Ectodermal cell (in vitro differentiated cells): ENCODE data around the gene CADM2.

ENCODE experiments used
- H3K27ac ChIP-seq: 2 replicates; pipeline ENCODE4 v1.7.0; 2013; ENCODE audit warnings: mild to moderate bottlenecking, low read depth, low read length; ENCODE audit not compliant: insufficient read depth, poor library complexity, severe bottlenecking
- H3K27me3 ChIP-seq: 2 replicates; pipeline ENCODE4 v1.7.0; 2013; ENCODE audit warnings: mild to moderate bottlenecking, low read length; ENCODE audit not compliant: insufficient read depth, control insufficient read depth, poor library complexity, severe bottlenecking
- H3K36me3 ChIP-seq: one replicate; pipeline ENCODE4 v1.7.0; 2013; ENCODE audit warnings: low read length; ENCODE audit not compliant: control insufficient read depth, insufficient read depth
- H3K4me1 ChIP-seq: one replicate; pipeline ENCODE4 v1.7.0; 2013; ENCODE audit warnings: low read length; ENCODE audit not compliant: control insufficient read depth, insufficient read depth
- H3K4me3 ChIP-seq: 2 replicates; pipeline ENCODE4 v1.7.0; 2013; ENCODE audit warnings: low read depth, low read length, control low read depth; ENCODE audit not compliant: insufficient read depth
- H3K9me3 ChIP-seq: 2 replicates; pipeline ENCODE4 v1.7.0; 2013; ENCODE audit warnings: mild to moderate bottlenecking, low read length, moderate library complexity; ENCODE audit not compliant: control insufficient read depth
- WGBS, 2 experiments: methylation state at CpG; one replicate each; pipeline ENCODE4 v1.1.7; 2013; ENCODE audit warnings: missing lambda C conversion rate in 2 of 2; 5-methylcytosine and 5-hydroxymethylcytosine counted together

Gene CADM2

GRCh38 chr3:85474241-85474640, 515.5 kb downstream of the CADM2 start:
- WGBS, 2 experiments = 79 to 89% methylated on average over 4 of the region's 4 CpGs
- Histone ChIP-seq H3K36me3 (no peaks in the 10 kb centered on the region), H3K4me1 (no peaks in the 10 kb centered on the region)

GRCh38 chr3:85475346-85475745, 516.6 kb downstream of the CADM2 start:
- H3K27ac ChIP-seq = no peak overlapping the region
- H3K4me3 ChIP-seq = no peak overlapping the region
- no peaks in the 10 kb centered on the region for H3K27me3 ChIP-seq
- no peaks in the 10 kb centered on the region for H3K9me3 ChIP-seq
- no CpG with 5 or more reads among the region's 2 CpGs for WGBS, 2 experiments
- no peaks in the 10 kb centered on the region for H3K4me1 ChIP-seq
- H3K36me3 ChIP-seq = no peaks in the 10 kb centered on the region

More at GRCh38 chr3:85474241-85474640, 515.5 kb downstream of the CADM2 start:
- H3K27ac ChIP-seq = no peak overlapping the region
- H3K9me3 ChIP-seq = no peaks in the 10 kb centered on the region
- H3K4me3 ChIP-seq = no peak overlapping the region
- no peaks in the 10 kb centered on the region for H3K27me3 ChIP-seq

- Histone ChIP-seq H3K4me1 (no peaks in the 10 kb centered on the region), H3K4me3 (no peak overlapping the region), H3K9me3 (no peaks in the 10 kb centered on the region), H3K27me3 (no peaks in the 10 kb centered on the region), H3K27ac (no peak overlapping the region), H3K36me3 (no peaks in the 10 kb centered on the region)
- 91 to 95% methylated on average over 1 to 2 of the region's 3 CpGs for WGBS, 2 experiments
Observed at GRCh38 chr3:85476891-85477495, 518.2 kb downstream of the CADM2 start.

- Histone ChIP-seq H3K27ac (no peak overlapping the region), H3K4me1 (no peaks in the 10 kb centered on the region), H3K4me3 (no peak overlapping the region), H3K27me3 (no peaks in the 10 kb centered on the region), H3K9me3 (no peaks in the 10 kb centered on the region), H3K36me3 (no peaks in the 10 kb centered on the region)
- WGBS, 2 experiments = 92 to 100% methylated on average over 2 to 4 of the region's 5 CpGs
Observed at GRCh38 chr3:85481411-85482212, 522.8 kb downstream of the CADM2 start.

DNA sequence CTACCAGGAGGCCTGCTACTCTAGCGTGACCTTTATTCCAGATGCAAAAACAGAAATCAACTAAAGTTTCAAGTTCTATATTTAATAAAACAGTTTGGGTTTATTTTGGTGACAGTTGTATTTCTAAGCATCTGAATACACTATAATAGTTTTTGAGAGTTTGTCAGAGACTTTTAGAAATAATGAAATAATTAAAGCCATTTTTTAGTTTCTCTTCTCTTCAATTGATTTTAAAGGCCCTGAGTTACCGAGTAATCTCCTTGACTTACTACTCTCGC, 523.4 kb downstream of the CADM2 start:
- no peaks in the 10 kb centered on the region for H3K4me1 ChIP-seq
- no peak overlapping the region for H3K27ac ChIP-seq
- no peaks in the 10 kb centered on the region for H3K9me3 ChIP-seq
- H3K4me3 ChIP-seq = no peak overlapping the region
- no peaks in the 10 kb centered on the region for H3K27me3 ChIP-seq
- no peaks in the 10 kb centered on the region for H3K36me3 ChIP-seq
- 93 to 95% methylated on average over 2 to 3 of the region's 3 CpGs for WGBS, 2 experiments

DNA sequence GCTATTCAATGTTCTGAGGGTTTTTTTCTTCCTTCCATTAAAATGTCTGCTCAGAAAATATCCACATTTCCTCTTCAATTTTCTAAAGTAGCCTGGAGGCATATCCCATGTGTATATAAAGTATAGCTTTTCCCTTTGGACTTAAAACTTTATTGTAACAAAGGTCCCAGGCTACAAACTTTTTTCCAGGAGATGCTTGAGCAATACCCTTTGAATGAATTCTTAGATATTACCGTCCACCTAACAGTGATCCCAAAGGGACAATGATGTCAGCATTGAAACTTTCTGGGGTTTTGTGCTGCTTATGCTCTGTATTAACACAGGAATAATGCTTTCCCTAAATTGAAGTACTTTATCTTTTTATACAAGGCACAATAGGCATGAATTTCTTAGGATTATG, 525.2 kb downstream of the CADM2 start:
- WGBS, 2 experiments = 91 to 100% methylated on average over 1 of the region's 1 CpG
- Histone ChIP-seq H3K36me3 (no peaks in the 10 kb centered on the region), H3K27me3 (no peaks in the 10 kb centered on the region), H3K9me3 (no peaks in the 10 kb centered on the region), H3K4me3 (no peak overlapping the region), H3K27ac (no peak overlapping the region), H3K4me1 (no peaks in the 10 kb centered on the region)

- WGBS, 2 experiments = 94 to 95% methylated on average over 6 to 9 of the region's 9 CpGs
- H3K27me3 ChIP-seq = no peaks in the 10 kb centered on the region
- no peaks in the 10 kb centered on the region for H3K36me3 ChIP-seq
- no peaks in the 10 kb centered on the region for H3K4me1 ChIP-seq
- no peak overlapping the region for H3K27ac ChIP-seq
- no peak overlapping the region for H3K4me3 ChIP-seq
- H3K9me3 ChIP-seq = no peaks in the 10 kb centered on the region
Observed at GRCh38 chr3:85487375-85487774, 528.6 kb downstream of the CADM2 start.

DNA sequence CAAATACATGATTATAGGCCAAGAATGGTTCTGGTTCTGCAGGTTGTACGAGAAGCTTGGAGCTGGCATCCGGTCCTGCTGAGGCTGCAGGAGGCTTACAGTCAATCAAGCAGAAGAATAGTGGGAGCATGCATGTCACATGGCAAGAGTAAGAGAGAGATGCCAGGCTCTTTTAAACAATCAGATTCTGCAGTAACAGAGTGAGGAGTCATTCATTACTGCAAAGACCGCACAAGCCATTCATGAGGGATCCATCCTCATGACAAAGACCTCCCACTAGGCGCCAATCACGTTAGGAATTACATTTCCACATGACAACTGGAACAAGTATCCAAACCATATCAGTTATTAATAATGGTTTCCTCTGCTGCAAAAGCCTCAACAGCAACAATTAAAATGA, 536.8 kb downstream of the CADM2 start:
- Histone ChIP-seq H3K4me1 (no peaks in the 10 kb centered on the region), H3K36me3 (no peaks in the 10 kb centered on the region), H3K27ac (no peak overlapping the region), H3K4me3 (no peak overlapping the region), H3K9me3 (no peaks in the 10 kb centered on the region), H3K27me3 (no peaks in the 10 kb centered on the region)
- WGBS, 2 experiments = 67 to 73% methylated on average over 5 of the region's 5 CpGs

DNA sequence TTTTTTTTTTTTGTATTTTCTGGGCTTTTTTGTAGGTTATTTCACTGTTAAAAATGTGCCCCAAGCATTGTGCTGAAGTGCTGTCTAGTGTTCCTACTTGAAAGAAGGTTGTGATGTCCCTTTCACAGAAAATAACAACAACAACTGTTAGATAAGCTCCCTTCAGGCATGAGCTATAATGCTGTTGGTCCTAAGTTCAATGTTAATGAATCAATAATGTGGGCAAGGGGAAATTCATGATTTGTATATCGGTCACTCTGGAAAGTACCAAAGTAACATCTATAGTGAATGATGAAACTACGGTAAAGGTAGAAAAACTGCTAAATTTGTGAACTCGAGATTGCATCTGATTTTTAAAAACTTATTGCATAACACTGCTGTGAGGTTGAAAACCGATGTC, 539.4 kb downstream of the CADM2 start:
- Histone ChIP-seq H3K27me3 (no peaks in the 10 kb centered on the region), H3K9me3 (no peaks in the 10 kb centered on the region), H3K4me1 (no peaks in the 10 kb centered on the region), H3K36me3 (no peaks in the 10 kb centered on the region), H3K4me3 (no peak overlapping the region), H3K27ac (no peak overlapping the region)
- 97 to 99% methylated on average over 4 of the region's 4 CpGs for WGBS, 2 experiments

GRCh38 chr3:85502148-85502875, 543.5 kb downstream of the CADM2 start:
- Histone ChIP-seq H3K4me1 (no peaks in the 10 kb centered on the region), H3K27me3 (no peaks in the 10 kb centered on the region), H3K4me3 (no peak overlapping the region), H3K27ac (no peak overlapping the region), H3K36me3 (no peaks in the 10 kb centered on the region), H3K9me3 (no peaks in the 10 kb centered on the region)
- WGBS, 2 experiments = 88% methylated on average over 2 of the region's 2 CpGs
